HFFc6 (cell line): ENCODE measurements around the gene PCDHGA10. TPM values are rescaled to one million over a fixed set of nuclear protein-coding genes. Genes with fewer than 3 reads are reported as not detected.

Experiments
- DNase-seq: peaks from one replicate; pipeline ENCODE4 v3.0.0-alpha.2; 2018
- H3K27ac Mint-ChIP-seq: 2 replicates; pipeline ENCODE4 v1.8.0; 2020; ENCODE audit warnings: mild to moderate bottlenecking, mixed read lengths
- H3K27me3 Mint-ChIP-seq: 2 replicates; pipeline ENCODE4 v1.8.0; 2021; ENCODE audit warnings: mild to moderate bottlenecking, moderate library complexity, mixed read lengths; ENCODE audit not compliant: insufficient read depth
- H3K36me3 Mint-ChIP-seq: 2 replicates; pipeline ENCODE4 v1.8.0; 2021; ENCODE audit warnings: low read depth, mixed read lengths
- H3K4me1 Mint-ChIP-seq: 2 replicates; pipeline ENCODE4 v1.8.0; 2020; ENCODE audit warnings: low read depth, mixed read lengths
- H3K4me3 Mint-ChIP-seq: 2 replicates; pipeline ENCODE4 v1.8.0; 2020; ENCODE audit warnings: mild to moderate bottlenecking, moderate library complexity, mixed read lengths
- H3K9me3 Mint-ChIP-seq: 2 replicates; pipeline ENCODE4 v1.8.0; 2020; ENCODE audit warnings: mild to moderate bottlenecking, mixed read lengths
- CTCF ChIP-seq: fragments of 200-600 bp; sonication (generic); IDR thresholded peaks from 2 replicates; pipeline ENCODE4 v1.5.0; 2021; ENCODE audit warnings: antibody characterized with exemption, mild to moderate bottlenecking
- total RNA-seq, 6 experiments: library from RNA; stranded (reverse); fragmentation: NEBNext Ultra II Directional; extraction: Animal tissue kit (Norgen Biotek cat#: 25700); gene quantifications; 2 replicates in 1 of 6; 3 replicates in 5 of 6; pipeline ENCODE4 v1.2.3, GENCODE V29; 2021

The PCDHGA10 gene
- total RNA-seq, 6 experiments from 2014 or later: 0.61 to 1.3 (median 0.78) TPM

GRCh38 chr5:141439411-141440141 lies 26.8 kb downstream of the PCDHGA10 start:
- DNase-seq: peak; percentile 39
- Mint-ChIP-seq H3K4me3 (no peak overlapping the region), H3K27me3 (no peaks in the 10 kb centered on the region), H3K27ac (peak overlapping the region; percentile 31; the same call in 1 of the 2 replicates), H3K9me3 (peaks cover 4% of the 10 kb centered on the region), H3K36me3 (peaks cover 27% of the 10 kb centered on the region), H3K4me1 (peaks cover 46% of the 10 kb centered on the region)
- TF ChIP-seq CTCF: peak; percentile 27; the same call in 1 of the 2 replicates

GRCh38 chr5:141440341-141440740 lies 27.6 kb downstream of the PCDHGA10 start:
- H3K27ac Mint-ChIP-seq: no peak overlapping the region
- peaks cover 38% of the 10 kb centered on the region for H3K4me1 Mint-ChIP-seq
- peaks cover 30% of the 10 kb centered on the region for H3K36me3 Mint-ChIP-seq
- TF ChIP-seq CTCF: no peak
- peaks cover 4% of the 10 kb centered on the region for H3K9me3 Mint-ChIP-seq
- H3K27me3 Mint-ChIP-seq: no peaks in the 10 kb centered on the region
- DNase-seq: no peak
- H3K4me3 Mint-ChIP-seq: no peak overlapping the region

DNA sequence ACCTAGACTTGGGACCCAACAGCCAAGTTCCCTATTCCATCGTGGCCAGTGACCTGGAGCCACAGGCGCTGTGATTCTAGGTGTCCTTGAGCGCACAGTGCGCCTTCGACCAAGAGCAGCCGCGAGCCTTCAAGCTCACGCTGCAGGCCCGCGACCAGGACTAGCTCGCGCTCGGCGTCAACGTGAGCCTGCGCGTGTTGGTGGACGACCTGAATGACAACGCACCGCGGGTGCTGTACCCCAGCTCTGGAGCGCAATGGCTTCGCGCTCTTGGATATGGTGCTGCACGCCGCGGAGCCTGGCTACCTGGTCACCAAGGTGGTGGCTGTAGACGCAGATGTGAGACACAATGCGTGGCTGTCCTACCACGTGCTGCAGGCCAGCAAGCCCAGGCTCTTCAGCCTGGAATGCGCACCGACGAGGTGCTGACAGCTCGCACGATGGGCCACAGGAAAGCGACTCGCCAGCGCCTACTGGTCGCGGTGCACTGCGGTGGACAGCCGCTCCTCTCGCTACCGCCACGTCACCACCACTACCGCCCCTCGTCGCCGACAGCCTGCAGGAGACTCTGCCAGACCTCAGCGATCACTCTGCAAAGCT lies 28.9 kb downstream of the PCDHGA10 start:
- DNase-seq: no peak

DNA sequence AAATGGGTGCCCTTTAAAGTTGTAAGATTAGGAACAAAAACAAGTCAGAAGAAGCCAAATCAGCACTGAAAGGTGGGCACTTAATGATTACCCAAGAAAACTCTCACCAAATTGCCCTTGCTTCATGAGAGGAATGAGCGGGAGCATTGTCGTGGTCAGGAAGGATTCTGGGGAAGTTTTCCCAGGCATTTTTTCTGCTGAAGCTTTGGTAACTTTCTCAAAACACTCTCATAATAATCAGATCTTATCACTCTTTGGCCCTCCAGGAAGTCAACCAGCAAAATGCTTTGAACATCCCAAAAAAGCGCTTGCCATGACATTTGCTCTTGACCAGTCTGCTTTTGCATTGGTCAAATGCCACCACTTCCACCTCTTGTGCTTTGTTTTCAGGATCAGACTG lies 52.6 kb downstream of the PCDHGA10 start:
- no peak for TF ChIP-seq CTCF
- no peaks in the 10 kb centered on the region for H3K9me3 Mint-ChIP-seq
- no peak overlapping the region for H3K4me3 Mint-ChIP-seq
- H3K4me1 Mint-ChIP-seq: peaks cover 15% of the 10 kb centered on the region
- H3K36me3 Mint-ChIP-seq: peaks cover 5% of the 10 kb centered on the region
- peaks cover 2% of the 10 kb centered on the region; the same call in 1 of the 2 replicates for H3K27me3 Mint-ChIP-seq
- H3K27ac Mint-ChIP-seq: peak overlapping the region; percentile 58
- peak; percentile 38 for DNase-seq

More for the DNA sequence above, 28.9 kb downstream of the PCDHGA10 start:
- H3K36me3 Mint-ChIP-seq: peaks cover 32% of the 10 kb centered on the region
- no peak overlapping the region for H3K4me3 Mint-ChIP-seq
- no peak overlapping the region for H3K27ac Mint-ChIP-seq
- H3K9me3 Mint-ChIP-seq: peaks cover 4% of the 10 kb centered on the region
- peaks cover 25% of the 10 kb centered on the region for H3K4me1 Mint-ChIP-seq
- no peak for TF ChIP-seq CTCF
- no peaks in the 10 kb centered on the region for H3K27me3 Mint-ChIP-seq

Other genes with a start within 250 kb of the PCDHGA10 start
- under 1 TPM; 0.38 to 0.97 (median 0.46) TPM for gene PCDHB7, start 240.3 kb upstream of the PCDHGA10 start, total RNA-seq
- gene PCDHB8, start 235.2 kb upstream of the PCDHGA10 start, total RNA-seq: 1 to 10 TPM in 4 of 6 experiments, under 1 TPM in 2; 0.88 to 2.9 (median 2.1) TPM
- gene PCDHB16, start 230.6 kb upstream of the PCDHGA10 start, total RNA-seq: 1 to 10 TPM; 1.7 to 4.0 (median 3.5) TPM
- 1 to 10 TPM; 1.0 to 2.5 (median 1.6) TPM for gene PCDHB9, start 225.8 kb upstream of the PCDHGA10 start, total RNA-seq
- 1 to 10 TPM in 4 of 6 experiments, under 1 TPM in 2; 0.78 to 1.3 (median 1.1) TPM for gene PCDHB10, start 220.6 kb upstream of the PCDHGA10 start, total RNA-seq
- gene PCDHB11, start 213.4 kb upstream of the PCDHGA10 start, total RNA-seq: under 1 TPM; 0.33 to 0.54 (median 0.47) TPM
- under 1 TPM; 0.51 to 0.83 (median 0.63) TPM for gene PCDHB12, start 204.3 kb upstream of the PCDHGA10 start, total RNA-seq
- 1 to 10 TPM; 3.0 to 4.5 (median 3.8) TPM for gene PCDHB13, start 199.1 kb upstream of the PCDHGA10 start, total RNA-seq
- gene PCDHB14, start 189.6 kb upstream of the PCDHGA10 start, total RNA-seq: 1 to 10 TPM; 1.8 to 3.5 (median 2.7) TPM
- gene PCDHB15, start 167.6 kb upstream of the PCDHGA10 start, total RNA-seq: 1 to 10 TPM in 3 of 6 experiments, under 1 TPM in 3; 0.45 to 1.4 (median 0.99) TPM
- gene SLC25A2, start 108.9 kb upstream of the PCDHGA10 start, total RNA-seq: under 1 TPM in 1 of 6 experiments, not detected in 5; 0.17 TPM
- gene TAF7, start 92.2 kb upstream of the PCDHGA10 start, total RNA-seq: 10 to 100 TPM; 72.7 to 98.9 (median 74.8) TPM
- 1 to 10 TPM in 4 of 6 experiments, under 1 TPM in 2; 0.91 to 1.6 (median 1.2) TPM for gene PCDHGA1, start 82.5 kb upstream of the PCDHGA10 start, total RNA-seq
- gene PCDHGA2, start 74.2 kb upstream of the PCDHGA10 start, total RNA-seq: 1 to 10 TPM; 1.3 to 3.7 (median 1.5) TPM
- 10 to 100 TPM in 1 of 6 experiments, 1 to 10 TPM in 5; 1.9 to 10.2 (median 2.7) TPM for gene PCDHGA3, start 69.2 kb upstream of the PCDHGA10 start, total RNA-seq
- gene PCDHGB1, start 62.9 kb upstream of the PCDHGA10 start, total RNA-seq: 1 to 10 TPM; 2.6 to 4.5 (median 3.4) TPM
- 1 to 10 TPM; 3.6 to 6.3 (median 5.2) TPM for gene PCDHGA4, start 58.0 kb upstream of the PCDHGA10 start, total RNA-seq
- gene PCDHGB2, start 53.0 kb upstream of the PCDHGA10 start, total RNA-seq: 10 to 100 TPM in 1 of 6 experiments, 1 to 10 TPM in 5; 4.4 to 10.3 (median 5.5) TPM
- 1 to 10 TPM in 3 of 6 experiments, under 1 TPM in 3; 0.74 to 1.8 (median 1.0) TPM for gene PCDHGA5, start 48.8 kb upstream of the PCDHGA10 start, total RNA-seq
- 1 to 10 TPM; 3.9 to 4.5 (median 4.3) TPM for gene PCDHGB3, start 42.7 kb upstream of the PCDHGA10 start, total RNA-seq
- 1 to 10 TPM; 1.8 to 2.8 (median 2.8) TPM for gene PCDHGA6, start 39.1 kb upstream of the PCDHGA10 start, total RNA-seq
- 10 to 100 TPM in 4 of 6 experiments, 1 to 10 TPM in 2; 2.4 to 12.5 (median 11.6) TPM for gene PCDHGA7, start 30.2 kb upstream of the PCDHGA10 start, total RNA-seq
- gene PCDHGB4, start 25.3 kb upstream of the PCDHGA10 start, total RNA-seq: 10 to 100 TPM in 4 of 6 experiments, 1 to 10 TPM in 2; 2.4 to 19.6 (median 16.6) TPM
- 1 to 10 TPM in 1 of 6 experiments, under 1 TPM in 5; 0.52 to 1.0 (median 0.90) TPM for gene PCDHGA8, start 20.4 kb upstream of the PCDHGA10 start, total RNA-seq
- 10 to 100 TPM in 2 of 6 experiments, 1 to 10 TPM in 4; 8.8 to 14.6 (median 9.6) TPM for gene PCDHGB5, start 15.0 kb upstream of the PCDHGA10 start, total RNA-seq
- 1 to 10 TPM in 2 of 6 experiments, under 1 TPM in 4; 0.69 to 1.6 (median 0.88) TPM for gene PCDHGA9, start 10.2 kb upstream of the PCDHGA10 start, total RNA-seq
- gene PCDHGB6, start 5.0 kb upstream of the PCDHGA10 start, total RNA-seq: 1 to 10 TPM in 4 of 6 experiments, under 1 TPM in 2; 0.79 to 1.4 (median 1.1) TPM
- gene PCDHGB7, start 4.7 kb downstream of the PCDHGA10 start, total RNA-seq: 10 to 100 TPM in 2 of 6 experiments, 1 to 10 TPM in 4; 5.8 to 21.7 (median 6.8) TPM
- gene PCDHGA11, start 8.1 kb downstream of the PCDHGA10 start, total RNA-seq: 10 to 100 TPM in 3 of 6 experiments, 1 to 10 TPM in 3; 2.3 to 11.4 (median 9.8) TPM
- 10 to 100 TPM in 4 of 6 experiments, 1 to 10 TPM in 2; 8.8 to 21.0 (median 18.9) TPM for gene PCDHGA12, start 17.5 kb downstream of the PCDHGA10 start, total RNA-seq
- 100 to 1,000 TPM; 126 to 150 (median 132) TPM for gene PCDHGC3, start 63.0 kb downstream of the PCDHGA10 start, total RNA-seq
- 1 to 10 TPM in 1 of 6 experiments, under 1 TPM in 5; 0.34 to 1.4 (median 0.62) TPM for gene PCDHGC4, start 72.0 kb downstream of the PCDHGA10 start, total RNA-seq
- 1 to 10 TPM; 2.3 to 5.7 (median 2.7) TPM for gene PCDHGC5, start 76.1 kb downstream of the PCDHGA10 start, total RNA-seq
- 100 to 1,000 TPM; 105 to 119 (median 109) TPM for gene DIAPH1, start 206.0 kb downstream of the PCDHGA10 start, total RNA-seq
- gene HDAC3, start 223.9 kb downstream of the PCDHGA10 start, total RNA-seq: 10 to 100 TPM; 52.1 to 63.7 (median 55.1) TPM
- 1 to 10 TPM; 2.2 to 4.4 (median 3.0) TPM for gene RELL2, start 224.0 kb downstream of the PCDHGA10 start, total RNA-seq
- 10 to 100 TPM; 20.8 to 31.7 (median 25.3) TPM for gene FCHSD1, start 238.4 kb downstream of the PCDHGA10 start, total RNA-seq